Colonic mucosa (tissue), 4 donors: ENCODE results near the gene CNFN. TPM values are rescaled to one million over a fixed set of nuclear protein-coding genes. Genes with fewer than 3 reads are reported as not detected.

Experiments
- DNase-seq: peaks from one replicate; pipeline ENCODE4 v3.0.0-alpha.2; 2020
- H3K27ac ChIP-seq: fragments of 200-600 bp; one replicate; pipeline ENCODE4 v1.8.0; 2021
- H3K27me3 ChIP-seq: fragments of 200-600 bp; one replicate; pipeline ENCODE4 v1.8.0; 2021
- H3K36me3 ChIP-seq: fragments of 200-600 bp; one replicate; pipeline ENCODE4 v1.8.0; 2021
- H3K4me1 ChIP-seq: fragments of 200-600 bp; one replicate; pipeline ENCODE4 v1.8.0; 2021; ENCODE audit warnings: mild to moderate bottlenecking
- H3K4me3 ChIP-seq: fragments of 200-600 bp; one replicate; pipeline ENCODE4 v1.8.0; 2021
- H3K9ac ChIP-seq, 2 donors: one replicate each; pipeline ENCODE4 v1.7.0; 2013; ENCODE audit warnings: control low read depth in 2 of 2, low read depth in 2 of 2, low read length in 2 of 2
- H3K9me3 ChIP-seq: fragments of 200-600 bp; one replicate; pipeline ENCODE4 v1.8.0; 2021
- intact Hi-C: fragments of 100-400 bp; cut with DNase I; formaldehyde crosslinking; loops from one replicate; pipeline ENCODE4 v1.14.1; 2022
- total RNA-seq, 2 donors: library from RNA; stranded (reverse); fragmentation: NEBNext Ultra II Directional in 1 of 2; extraction: Animal tissue kit (Norgen Biotek cat#: 25700) in 1 of 2; gene quantifications; one replicate each; pipeline ENCODE4 v1.2.1, GENCODE V29; 2021
- TF ChIP-seq, protein P1 (sequence below): fragments of 200-600 bp; IDR thresholded peaks from one replicate; pipeline ENCODE4 v1.8.0; 2022; ENCODE audit warnings: antibody characterized with exemption, mild to moderate bottlenecking
- donor health status: healthy.
- donor health status: DM: no; HTN: no; CAD: no.
- donor health status: DM: no; HTN: no; CAD: no.

CNFN gene
- total RNA-seq, 2 donors from 2014 or later: 4.7 to 5.5 TPM

DNA sequence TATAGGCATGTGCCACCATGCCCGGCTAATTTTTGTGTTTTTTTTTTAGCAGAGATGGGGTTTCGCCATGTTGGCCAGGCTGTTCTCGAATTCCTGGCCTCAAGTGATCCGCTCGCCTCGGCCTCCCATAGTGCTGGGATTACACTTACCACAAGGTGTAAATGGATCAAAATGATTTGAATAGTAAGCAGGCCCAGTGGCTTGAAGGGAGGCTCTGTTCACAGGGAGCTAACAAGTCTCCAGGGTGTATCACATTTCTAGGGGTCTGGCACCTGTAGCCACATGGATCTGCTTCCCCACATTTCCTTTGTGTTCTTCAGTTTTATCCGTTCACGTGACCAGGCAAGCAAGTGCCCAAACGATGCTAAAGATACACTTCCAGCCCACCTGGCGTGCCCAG lies 13.5 kb upstream of the CNFN start:
- TF ChIP-seq, protein P1, sequence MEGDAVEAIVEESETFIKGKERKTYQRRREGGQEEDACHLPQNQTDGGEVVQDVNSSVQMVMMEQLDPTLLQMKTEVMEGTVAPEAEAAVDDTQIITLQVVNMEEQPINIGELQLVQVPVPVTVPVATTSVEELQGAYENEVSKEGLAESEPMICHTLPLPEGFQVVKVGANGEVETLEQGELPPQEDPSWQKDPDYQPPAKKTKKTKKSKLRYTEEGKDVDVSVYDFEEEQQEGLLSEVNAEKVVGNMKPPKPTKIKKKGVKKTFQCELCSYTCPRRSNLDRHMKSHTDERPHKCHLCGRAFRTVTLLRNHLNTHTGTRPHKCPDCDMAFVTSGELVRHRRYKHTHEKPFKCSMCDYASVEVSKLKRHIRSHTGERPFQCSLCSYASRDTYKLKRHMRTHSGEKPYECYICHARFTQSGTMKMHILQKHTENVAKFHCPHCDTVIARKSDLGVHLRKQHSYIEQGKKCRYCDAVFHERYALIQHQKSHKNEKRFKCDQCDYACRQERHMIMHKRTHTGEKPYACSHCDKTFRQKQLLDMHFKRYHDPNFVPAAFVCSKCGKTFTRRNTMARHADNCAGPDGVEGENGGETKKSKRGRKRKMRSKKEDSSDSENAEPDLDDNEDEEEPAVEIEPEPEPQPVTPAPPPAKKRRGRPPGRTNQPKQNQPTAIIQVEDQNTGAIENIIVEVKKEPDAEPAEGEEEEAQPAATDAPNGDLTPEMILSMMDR: no peak
- intact Hi-C loops: no loop called here
- Histone ChIP-seq H3K9ac (no peak overlapping the region), H3K9me3 (no peaks in the 10 kb centered on the region), H3K27me3 (no peaks in the 10 kb centered on the region), H3K4me1 (no peaks in the 10 kb centered on the region), H3K27ac (no peak overlapping the region), H3K4me3 (no peak overlapping the region), H3K36me3 (no peaks in the 10 kb centered on the region)
- no peak for DNase-seq

DNA sequence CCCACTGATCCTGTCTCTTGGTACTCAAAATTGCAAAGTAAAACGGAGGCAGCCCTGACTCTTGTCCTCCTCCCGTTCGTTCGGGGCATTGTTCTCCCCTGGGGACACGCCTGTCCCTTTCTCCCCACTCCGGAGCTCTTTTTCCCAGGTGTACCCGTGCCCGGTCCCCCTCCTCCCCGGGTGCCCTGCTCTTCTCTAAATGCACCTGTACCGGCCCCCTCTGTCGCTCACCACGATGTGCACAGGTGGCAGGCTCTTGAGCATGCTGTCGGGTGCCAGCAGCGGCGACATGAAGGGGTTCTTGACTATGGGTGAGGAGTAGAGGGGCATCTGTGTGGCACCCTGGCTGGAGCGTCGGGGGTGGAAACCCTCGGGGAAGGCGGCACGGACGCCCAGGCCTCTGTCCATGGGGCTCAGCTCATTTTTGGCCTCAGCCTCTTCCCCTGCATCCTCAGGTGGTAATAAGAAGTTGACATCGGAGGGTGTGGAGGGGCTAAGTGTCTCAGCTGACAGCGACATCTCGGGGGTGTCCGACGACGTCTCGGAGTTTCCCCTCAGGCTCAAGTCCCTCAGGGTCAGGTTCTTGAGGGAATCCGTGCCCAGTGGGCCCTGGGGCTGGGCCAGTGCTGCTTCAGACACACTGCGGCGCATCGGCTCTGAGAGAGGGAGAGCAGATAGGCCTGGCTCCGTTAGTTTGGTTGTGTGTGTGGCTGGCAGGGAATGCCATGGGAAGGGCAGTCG lies 12.4 kb upstream of the CNFN start:
- no peak for DNase-seq
- Histone ChIP-seq H3K4me1 (no peaks in the 10 kb centered on the region), H3K9me3 (no peaks in the 10 kb centered on the region), H3K27ac (no peak overlapping the region), H3K27me3 (no peaks in the 10 kb centered on the region), H3K4me3 (no peak overlapping the region), H3K36me3 (no peaks in the 10 kb centered on the region), H3K9ac (no peak overlapping the region)
- intact Hi-C loops: no loop called here
- TF ChIP-seq, protein P1: no peak

DNA sequence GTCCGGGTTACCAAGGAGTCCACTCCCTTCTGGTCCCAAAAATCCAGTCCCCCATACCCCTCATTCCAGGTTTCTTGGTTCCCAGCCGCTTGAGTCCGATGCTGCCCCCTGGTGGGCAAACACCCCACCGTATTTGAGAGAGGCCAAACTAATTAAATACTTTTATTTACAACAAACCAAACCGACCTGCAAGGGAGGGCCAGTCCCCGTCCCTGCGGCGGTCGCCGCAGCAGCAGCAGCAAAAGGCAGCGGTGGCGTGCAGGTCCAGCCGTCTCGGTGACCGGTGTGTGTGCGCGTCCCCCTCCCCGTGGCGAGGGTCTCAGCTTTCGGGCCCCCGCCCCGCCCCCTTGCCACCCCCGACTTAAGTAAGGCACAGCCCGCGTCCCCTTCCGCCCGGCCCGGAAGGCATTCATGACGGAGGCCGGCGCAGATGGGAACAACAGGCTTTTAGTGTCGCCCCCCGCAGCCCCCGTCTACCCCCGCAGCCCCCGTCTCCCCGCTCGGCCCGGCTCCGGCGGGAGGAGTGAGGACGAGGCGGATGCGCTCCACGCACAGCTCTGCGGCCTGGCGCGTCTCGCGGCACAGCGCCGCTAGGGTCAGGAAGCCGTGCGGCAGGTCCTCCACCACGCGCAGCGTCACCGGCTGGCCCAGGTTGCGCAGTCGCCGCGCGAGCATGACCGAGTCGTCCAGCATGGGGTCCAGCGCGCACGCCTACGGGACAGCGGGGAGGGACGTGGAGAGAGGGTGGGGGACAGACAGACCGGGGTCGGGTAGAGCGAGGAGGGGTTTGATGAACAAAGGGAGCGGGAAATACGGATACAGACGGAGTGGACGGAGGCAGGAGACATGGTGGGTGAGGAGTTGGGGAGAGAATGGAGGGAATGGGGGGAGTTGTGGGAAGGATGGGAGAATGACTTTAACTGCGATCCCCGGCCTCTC lies 11.5 kb upstream of the CNFN start:
- H3K4me3 ChIP-seq: peak overlapping the region; percentile 55
- intact Hi-C loops: no loop called here
- H3K4me1 ChIP-seq: no peaks in the 10 kb centered on the region
- DNase-seq: peak; percentile 85
- no peaks in the 10 kb centered on the region for H3K27me3 ChIP-seq
- no peaks in the 10 kb centered on the region for H3K9me3 ChIP-seq
- H3K27ac ChIP-seq: no peak overlapping the region
- TF ChIP-seq, protein P1: peak; percentile 68
- H3K36me3 ChIP-seq: no peaks in the 10 kb centered on the region
- H3K9ac ChIP-seq: peak overlapping the region; percentile 18 to 55

DNA sequence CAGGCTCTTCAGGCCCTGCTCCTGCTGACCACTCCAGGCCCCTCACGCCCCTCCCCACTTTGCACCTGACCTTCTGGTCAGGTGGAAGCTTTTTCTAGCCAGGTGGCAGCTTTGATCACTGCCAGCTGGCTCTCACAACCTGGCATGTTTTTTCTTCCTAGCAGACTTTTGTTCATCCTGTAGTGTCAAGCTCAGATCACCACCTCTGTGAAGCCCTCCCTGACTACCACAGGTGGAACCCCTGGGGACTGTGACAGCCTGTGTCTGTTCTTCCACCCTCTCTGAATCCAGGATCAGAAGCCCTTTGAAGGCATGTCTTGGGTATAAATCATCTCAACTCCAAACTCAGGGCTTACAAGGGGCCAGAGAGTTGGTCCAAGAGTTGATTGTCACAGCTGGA lies 10.3 kb upstream of the CNFN start:
- Histone ChIP-seq H3K27me3 (no peaks in the 10 kb centered on the region), H3K4me3 (no peak overlapping the region), H3K9ac (no peak overlapping the region), H3K27ac (no peak overlapping the region), H3K36me3 (no peaks in the 10 kb centered on the region), H3K4me1 (no peaks in the 10 kb centered on the region), H3K9me3 (no peaks in the 10 kb centered on the region)
- TF ChIP-seq, protein P1: no peak
- no peak for DNase-seq
- intact Hi-C loops: no loop called here

DNA sequence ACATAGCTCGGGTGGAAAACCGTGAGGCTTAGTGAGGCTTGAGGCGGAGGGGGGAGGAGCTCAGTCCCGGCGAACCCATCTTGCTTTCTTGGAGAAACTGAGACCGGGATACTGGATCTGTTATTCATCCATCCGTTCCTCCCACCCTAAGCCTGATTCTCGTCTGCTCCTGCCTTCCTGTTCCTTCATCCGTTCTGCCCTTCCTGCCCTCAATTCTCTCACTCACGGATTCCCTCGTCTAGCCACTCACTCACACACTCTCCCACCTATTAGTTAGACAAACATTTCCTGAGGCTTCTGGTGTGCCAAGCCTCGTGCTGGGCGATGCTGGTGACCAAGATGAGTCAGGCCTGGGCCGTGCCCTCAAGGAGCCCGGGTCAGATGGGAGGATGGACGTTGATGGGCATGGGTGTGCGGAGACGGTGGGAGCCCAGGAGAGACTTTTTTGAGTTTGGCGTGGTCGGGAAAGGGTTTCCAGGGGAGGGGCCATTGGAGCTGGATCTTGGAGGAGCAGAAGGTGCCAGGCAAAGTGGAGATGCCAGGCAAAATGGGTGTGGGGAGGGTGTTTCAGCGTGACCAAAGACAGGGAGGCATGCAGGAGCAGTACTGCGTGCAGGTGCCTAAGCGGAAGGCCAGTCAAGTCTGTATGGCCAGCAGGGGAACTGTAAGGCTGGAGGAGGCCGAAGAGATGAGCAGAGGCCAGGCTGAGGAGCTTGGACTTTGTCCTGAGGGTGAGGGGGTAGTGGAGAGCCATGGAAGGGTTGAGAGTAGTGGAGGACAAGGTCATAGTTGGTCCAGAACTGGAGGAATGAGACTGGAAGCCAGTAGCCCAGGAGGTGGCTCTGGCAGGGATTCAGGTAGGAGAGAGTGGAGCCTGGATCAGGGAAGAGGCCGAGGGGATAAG lies 7.4 kb upstream of the CNFN start:
- no peaks in the 10 kb centered on the region for H3K36me3 ChIP-seq
- H3K4me3 ChIP-seq: peak overlapping the region; percentile 50
- no peaks in the 10 kb centered on the region for H3K4me1 ChIP-seq
- no peaks in the 10 kb centered on the region for H3K27me3 ChIP-seq
- H3K9ac ChIP-seq: peak overlapping the region; percentile 70 to 82
- peak overlapping the region; percentile 65 for H3K27ac ChIP-seq
- intact Hi-C loops: loop anchor here (10.0 kb wide), 1 partner anchor 73 kb away; the partner anchor contains the start of gene MEGF8
- TF ChIP-seq, protein P1: no peak
- peak; percentile 26 for DNase-seq
- H3K9me3 ChIP-seq: no peaks in the 10 kb centered on the region
